Small intestine (tissue), 7 donors: ENCODE data around the gene CAPZB. TPM values are rescaled to one million over a fixed set of nuclear protein-coding genes. Genes with fewer than 3 reads are reported as not detected.

Experiments
- DNase-seq, 2 donors: peaks; one replicate each; pipeline versions ENCODE4 v3.0.0 to v3.0.0-alpha.2; 2013
- FAIRE-seq: peaks from 2 replicates; lab custom pipeline; 2012; peaks lifted over from hg19 to GRCh38; lab: Jason Lieb, UNC
- H3K27ac ChIP-seq, 3 donors: one replicate each; pipeline ENCODE4 v1.5.1; 2013; ENCODE audit warnings: low read length in 2 of 3, mild to moderate bottlenecking in 2 of 3, control low read depth in 1 of 3, inconsistent platforms in 1 of 3, low read depth in 1 of 3, moderate library complexity in 1 of 3
- H3K27me3 ChIP-seq, 3 donors: one replicate each; pipeline ENCODE4 v1.6.1; 2013; ENCODE audit warnings: low read length in 3 of 3, inconsistent platforms in 1 of 3; ENCODE audit not compliant: control insufficient read depth in 3 of 3, insufficient read depth in 3 of 3
- H3K36me3 ChIP-seq, 3 donors: one replicate each; pipeline ENCODE4 v1.6.1; 2013; ENCODE audit warnings: low read length in 3 of 3, inconsistent platforms in 1 of 3, low read depth in 1 of 3, mild to moderate bottlenecking in 1 of 3, moderate library complexity in 1 of 3; ENCODE audit not compliant: control insufficient read depth in 3 of 3, insufficient read depth in 2 of 3
- H3K4me1 ChIP-seq, 3 donors: one replicate each; pipeline ENCODE4 v1.6.1; 2013; ENCODE audit warnings: low read length in 2 of 3, inconsistent platforms in 1 of 3, low read depth in 1 of 3, mild to moderate bottlenecking in 1 of 3, moderate library complexity in 1 of 3; ENCODE audit not compliant: control insufficient read depth in 3 of 3, insufficient read depth in 2 of 3
- H3K4me3 ChIP-seq, 3 donors: one replicate each; pipeline ENCODE4 v1.5.1; 2013; ENCODE audit warnings: low read length in 3 of 3, control low read depth in 1 of 3, inconsistent platforms in 1 of 3, low read depth in 1 of 3, mild to moderate bottlenecking in 1 of 3, moderate library complexity in 1 of 3
- H3K9me3 ChIP-seq, 2 donors: one replicate each; pipeline ENCODE4 v1.6.1; 2013; ENCODE audit warnings: low read depth in 1 of 2, low read length in 1 of 2; ENCODE audit not compliant: control insufficient read depth in 2 of 2, insufficient read depth in 1 of 2
- WGBS, 3 donors: extraction: QIAGEN DNeasy Blood & Tissue Kit; methylation state at CpG; one replicate each; pipeline ENCODE4 v1.1.7; 2013; 5-methylcytosine and 5-hydroxymethylcytosine counted together
- polyA plus RNA-seq, 4 donors: library from polyadenylated mRNA; stranded (reverse) in 3 of 4; unstranded in 1 of 4; fragments of 200-250 nt in 3 of 4; fragments of 120-200 nt in 1 of 4; gene quantifications; one replicate each; pipeline versions ENCODE4 v1.2.1 to v1.2.3, GENCODE V29; 2013
- donor health status: healthy with polysubstance abuse.
- donor health status: control.
- donor health status: control.
- donor health status: Bipolar disorder and iron deficiency.
- donor health status: healthy.

The CAPZB gene
- polyA plus RNA-seq, 4 donors: 245 to 292 (median 276) TPM

DNA sequence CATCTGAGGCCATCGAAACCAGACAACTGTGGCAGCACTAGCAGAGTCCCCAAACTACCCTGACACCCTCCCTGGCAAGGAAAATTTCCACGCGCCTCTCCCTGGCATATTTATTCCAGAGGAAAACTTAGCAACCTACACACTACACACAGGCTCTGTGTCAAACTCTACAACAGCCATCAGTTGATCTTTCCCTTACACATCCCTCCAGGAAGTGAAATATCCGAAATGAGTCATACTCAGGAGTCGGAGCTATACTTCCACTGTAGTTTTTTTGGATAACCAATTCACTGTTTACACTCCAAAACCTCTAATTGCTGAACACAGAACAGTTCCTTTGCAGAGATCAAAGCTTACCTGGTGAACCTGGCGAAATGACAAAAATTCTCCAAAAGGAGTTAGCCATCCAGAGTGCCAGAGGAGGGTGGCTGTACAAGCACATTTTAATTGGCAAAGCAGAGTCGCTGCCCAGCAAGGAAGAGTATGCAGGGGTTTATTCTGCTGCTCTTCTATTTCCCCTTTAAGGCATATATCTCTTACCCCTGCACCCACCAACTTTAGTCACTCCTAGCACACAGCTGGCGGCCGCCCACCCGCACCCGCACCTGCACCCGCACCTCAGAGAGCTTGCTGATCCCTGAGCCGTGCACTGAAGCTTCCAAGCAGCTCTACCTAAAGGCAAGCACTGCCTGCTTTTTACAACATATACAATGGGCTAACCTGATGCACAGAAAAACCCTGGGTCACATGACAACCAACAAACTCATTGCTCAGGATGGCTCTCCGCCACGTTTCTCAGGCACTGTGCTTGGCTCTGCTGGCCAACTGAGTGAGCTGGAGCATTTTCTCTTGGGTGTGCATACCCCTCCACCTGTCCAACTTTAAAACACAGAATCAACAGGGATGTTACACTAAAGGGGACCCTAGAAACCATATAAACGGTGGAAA, 54.9 kb downstream of the CAPZB start:
- WGBS, 3 donors: 46 to 61% (median 58%) methylated on average over 16 of the region's 16 CpGs
- no peak overlapping the region for H3K4me3 ChIP-seq
- H3K27ac ChIP-seq: peak overlapping the region; percentile 41 to 89 (median 47)
- H3K36me3 ChIP-seq: peaks cover 0 to 25% (median 3%) of the 10 kb centered on the region in 3 donors
- no peaks in the 10 kb centered on the region for H3K27me3 ChIP-seq
- DNase-seq (peak in 1 of 2 donors; percentile 69), FAIRE-seq (no peak)
- peaks cover 10 to 37% (median 37%) of the 10 kb centered on the region in 3 donors for H3K4me1 ChIP-seq
- H3K9me3 ChIP-seq: no peaks in the 10 kb centered on the region

DNA sequence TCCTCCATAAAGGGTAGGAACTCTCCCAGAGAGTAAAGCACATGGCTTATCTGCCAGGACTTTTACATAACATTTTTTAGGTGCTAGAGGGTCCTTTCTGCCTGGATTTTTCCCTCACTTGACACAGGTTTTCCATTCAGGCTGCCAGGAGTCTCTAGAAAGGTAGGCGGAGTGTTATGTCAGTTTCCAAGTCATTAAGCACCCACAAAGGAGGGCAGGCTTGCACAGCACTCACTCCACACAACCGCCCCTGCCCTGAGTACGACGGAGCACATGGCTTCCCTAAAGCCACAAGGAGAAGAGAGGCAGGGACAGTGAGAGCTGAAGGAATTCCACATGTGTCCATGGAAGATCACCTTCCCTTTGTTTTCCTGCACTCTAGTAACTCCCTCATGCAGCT, 55.7 kb downstream of the CAPZB start:
- FAIRE-seq (no peak), DNase-seq (no peak)
- no peaks in the 10 kb centered on the region for H3K9me3 ChIP-seq
- peaks cover 10 to 45% (median 41%) of the 10 kb centered on the region in 3 donors for H3K4me1 ChIP-seq
- H3K27me3 ChIP-seq: no peaks in the 10 kb centered on the region
- WGBS, 3 donors: 68 to 85% (median 74%) methylated on average over 4 of the region's 4 CpGs
- H3K27ac ChIP-seq: peak overlapping the region; percentile 35 to 89 (median 47)
- no peak overlapping the region for H3K4me3 ChIP-seq
- H3K36me3 ChIP-seq: peaks cover 0 to 25% (median 3%) of the 10 kb centered on the region in 3 donors

- no peak for DNase-seq
- H3K27me3 ChIP-seq: no peaks in the 10 kb centered on the region
- peaks cover 14 to 45% (median 43%) of the 10 kb centered on the region in 3 donors for H3K4me1 ChIP-seq
- FAIRE-seq: no peak
- no peaks in the 10 kb centered on the region for H3K9me3 ChIP-seq
- WGBS, 3 donors: 66 to 80% (median 80%) methylated on average over 14 of the region's 14 CpGs
- no peak overlapping the region for H3K4me3 ChIP-seq
- peak overlapping the region in 2 of 3 donors; percentile 77 to 90 for H3K27ac ChIP-seq
- peaks cover 0 to 28% (median 0%) of the 10 kb centered on the region in 3 donors for H3K36me3 ChIP-seq
These were observed 58.1 kb downstream of the CAPZB start for GRCh38 chr1:19427087-19427781.

DNA sequence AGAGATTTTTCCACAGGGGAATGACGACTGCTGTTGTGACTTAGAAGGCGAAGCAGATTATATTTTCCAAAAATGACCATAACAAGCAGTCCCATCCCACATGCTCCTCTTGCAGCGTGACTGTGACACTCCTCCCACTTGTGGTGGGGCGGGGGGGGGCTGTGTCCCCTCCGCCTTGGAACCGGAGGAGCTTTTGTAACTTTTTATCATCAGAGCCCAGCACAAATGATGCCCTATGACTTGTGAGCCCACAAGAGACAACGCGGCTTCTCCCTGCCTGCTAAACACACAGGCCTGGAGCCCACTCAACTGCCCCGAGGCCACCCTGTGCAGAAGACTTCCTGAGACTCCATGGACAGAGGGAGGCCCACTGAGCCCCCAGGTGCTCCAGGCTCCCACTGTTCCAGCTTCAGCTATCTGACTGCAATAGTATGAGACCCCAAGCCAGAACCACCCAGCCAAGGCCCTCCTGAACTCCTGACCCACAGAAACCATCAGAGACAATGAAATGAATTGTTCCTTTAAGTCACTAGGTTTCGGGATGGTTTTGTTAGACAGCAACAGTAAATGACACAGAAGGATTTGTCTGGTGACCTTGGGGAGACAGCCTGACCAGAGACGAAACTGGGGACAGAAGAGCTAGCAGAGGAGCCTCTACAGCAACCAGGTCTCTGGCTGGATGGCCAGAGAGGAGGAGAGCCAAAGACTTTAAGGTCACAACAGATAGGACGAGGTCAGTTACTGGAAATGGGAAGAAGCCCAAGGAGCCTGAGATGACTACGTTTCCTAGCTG, 58.8 kb downstream of the CAPZB start:
- FAIRE-seq (no peak), DNase-seq (no peak)
- Histone ChIP-seq H3K4me3 (no peak overlapping the region), H3K27ac (peak overlapping the region; percentile 63 to 90 (median 77)), H3K27me3 (no peaks in the 10 kb centered on the region), H3K4me1 (peaks cover 14 to 45% (median 43%) of the 10 kb centered on the region in 3 donors), H3K36me3 (peaks cover 0 to 28% (median 0%) of the 10 kb centered on the region in 3 donors), H3K9me3 (no peaks in the 10 kb centered on the region)
- WGBS, 3 donors: 61 to 78% (median 77%) methylated on average over 13 of the region's 13 CpGs

DNA sequence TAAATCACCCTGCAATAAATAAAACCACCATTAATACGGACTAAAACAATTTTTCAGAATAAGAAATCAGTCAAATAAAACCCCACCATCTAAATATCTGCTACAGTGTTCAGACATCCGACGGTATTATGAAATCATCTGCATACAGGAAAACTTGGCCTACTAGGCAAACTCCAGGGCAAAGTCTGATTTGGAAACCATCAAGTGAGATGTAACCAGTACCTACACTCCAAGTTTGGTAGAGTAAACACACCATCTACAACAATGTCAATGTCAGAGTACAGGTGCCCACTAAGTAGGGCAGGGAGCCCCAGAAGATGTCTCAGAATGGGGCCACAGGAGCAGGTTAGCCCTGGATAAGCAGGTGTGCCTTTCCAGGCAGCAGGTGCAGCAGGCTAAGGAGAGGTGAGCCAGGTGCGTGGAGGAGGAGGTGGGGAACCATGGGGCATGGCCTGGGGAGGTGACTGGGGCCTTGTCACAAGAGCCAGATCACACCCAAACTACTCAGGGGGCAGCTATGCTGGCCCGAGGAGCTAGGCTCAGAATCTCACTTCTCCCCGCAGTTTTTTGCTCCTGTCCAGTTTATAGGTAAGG, 59.6 kb downstream of the CAPZB start:
- H3K27me3 ChIP-seq: no peaks in the 10 kb centered on the region
- no peak for FAIRE-seq
- peaks cover 14 to 43% (median 41%) of the 10 kb centered on the region in 3 donors for H3K4me1 ChIP-seq
- H3K27ac ChIP-seq: peak overlapping the region; percentile 63 to 90 (median 77)
- DNase-seq: peak; percentile 80 to 88
- WGBS, 3 donors: 16 to 64% (median 49%) methylated on average over 6 of the region's 6 CpGs
- H3K9me3 ChIP-seq: no peaks in the 10 kb centered on the region
- peaks cover 0 to 27% (median 0%) of the 10 kb centered on the region in 3 donors for H3K36me3 ChIP-seq
- H3K4me3 ChIP-seq: no peak overlapping the region

GRCh38 chr1:19424651-19425570, 60.4 kb downstream of the CAPZB start:
- H3K9me3 ChIP-seq: no peaks in the 10 kb centered on the region

GRCh38 chr1:19423130-19423529, 62.2 kb downstream of the CAPZB start:
- peak overlapping the region in 1 of 3 donors; percentile 78 for H3K27ac ChIP-seq

More at GRCh38 chr1:19424651-19425570, 60.4 kb downstream of the CAPZB start:
- H3K4me3 ChIP-seq: no peak overlapping the region
- WGBS, 3 donors: 46 to 66% (median 52%) methylated on average over 7 of the region's 7 CpGs
- peak overlapping the region; percentile 66 to 86 (median 77) for H3K27ac ChIP-seq
- no peak for FAIRE-seq
- no peaks in the 10 kb centered on the region for H3K27me3 ChIP-seq
- H3K36me3 ChIP-seq: peaks cover 0 to 25% (median under 1%) of the 10 kb centered on the region in 3 donors
- DNase-seq: peak in 1 of 2 donors; percentile 67
- H3K4me1 ChIP-seq: peaks cover 13 to 38% (median 34%) of the 10 kb centered on the region in 3 donors

More at GRCh38 chr1:19423130-19423529, 62.2 kb downstream of the CAPZB start:
- Histone ChIP-seq H3K36me3 (peaks cover 5 to 38% (median 13%) of the 10 kb centered on the region in 3 donors), H3K4me3 (no peak overlapping the region), H3K4me1 (peaks cover 12 to 34% (median 29%) of the 10 kb centered on the region in 3 donors), H3K9me3 (no peaks in the 10 kb centered on the region), H3K27me3 (no peaks in the 10 kb centered on the region)
- no peak for FAIRE-seq
- DNase-seq: no peak
- WGBS, 3 donors: 55 to 84% (median 73%) methylated on average over 5 of the region's 5 CpGs
